ENCODE results near the gene BRMS1. TPM values are rescaled to one million over a fixed set of nuclear protein-coding genes. Genes with fewer than 3 reads are reported as not detected.

BRMS1 gene
- total RNA-seq, 1 donor, result 43.1 TPM

DNA sequence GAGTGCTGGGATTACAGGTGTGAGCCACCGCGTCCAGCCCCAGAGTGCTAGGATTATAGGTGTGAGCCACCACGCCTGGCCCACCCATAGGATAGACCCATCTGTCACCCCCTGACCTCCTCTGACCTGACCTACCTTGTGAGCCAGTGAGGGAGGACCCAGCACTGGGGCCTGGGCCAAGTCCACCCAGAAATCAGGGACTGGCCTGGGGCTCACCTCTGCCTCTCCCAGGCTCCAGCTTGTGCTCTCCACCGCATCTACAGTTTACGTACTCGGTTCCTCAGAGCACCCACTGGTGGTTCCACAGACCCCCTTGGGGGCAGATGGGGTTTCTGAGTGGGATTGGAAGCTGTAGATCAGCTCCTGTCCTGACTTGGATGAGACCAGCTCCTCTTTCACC lies 20.3 kb upstream of the BRMS1 start:
- H3K79me2 ChIP-seq (ENCODE audit: insufficient read depth, low read length), result no peaks in the 10 kb centered on the region
- no peak overlapping the region for H2AFZ ChIP-seq (ENCODE audit: low read length)
- H3K27me3 ChIP-seq (ENCODE audit: insufficient read depth, low read length), result no peaks in the 10 kb centered on the region
- H3K4me1 ChIP-seq (ENCODE audit: insufficient read depth, low read length), result peaks cover 6% of the 10 kb centered on the region
- no peaks in the 10 kb centered on the region for H3K36me3 ChIP-seq (ENCODE audit: insufficient read depth, low read length)
- TF ChIP-seq, protein P1, sequence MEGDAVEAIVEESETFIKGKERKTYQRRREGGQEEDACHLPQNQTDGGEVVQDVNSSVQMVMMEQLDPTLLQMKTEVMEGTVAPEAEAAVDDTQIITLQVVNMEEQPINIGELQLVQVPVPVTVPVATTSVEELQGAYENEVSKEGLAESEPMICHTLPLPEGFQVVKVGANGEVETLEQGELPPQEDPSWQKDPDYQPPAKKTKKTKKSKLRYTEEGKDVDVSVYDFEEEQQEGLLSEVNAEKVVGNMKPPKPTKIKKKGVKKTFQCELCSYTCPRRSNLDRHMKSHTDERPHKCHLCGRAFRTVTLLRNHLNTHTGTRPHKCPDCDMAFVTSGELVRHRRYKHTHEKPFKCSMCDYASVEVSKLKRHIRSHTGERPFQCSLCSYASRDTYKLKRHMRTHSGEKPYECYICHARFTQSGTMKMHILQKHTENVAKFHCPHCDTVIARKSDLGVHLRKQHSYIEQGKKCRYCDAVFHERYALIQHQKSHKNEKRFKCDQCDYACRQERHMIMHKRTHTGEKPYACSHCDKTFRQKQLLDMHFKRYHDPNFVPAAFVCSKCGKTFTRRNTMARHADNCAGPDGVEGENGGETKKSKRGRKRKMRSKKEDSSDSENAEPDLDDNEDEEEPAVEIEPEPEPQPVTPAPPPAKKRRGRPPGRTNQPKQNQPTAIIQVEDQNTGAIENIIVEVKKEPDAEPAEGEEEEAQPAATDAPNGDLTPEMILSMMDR (IDR thresholded peaks at IDR 0.05; ENCODE audit: extremely low read depth, low read depth, low read length), result no peak
- H3K4me2 ChIP-seq (ENCODE audit: insufficient read depth, low read length), result no peak overlapping the region
- no peak overlapping the region for H3K4me3 ChIP-seq (ENCODE audit: insufficient read depth, low read length)
- DNase-seq (ENCODE audit: insufficient read length, low spot score, missing footprints), result no peak
- H3K27ac ChIP-seq (ENCODE audit: low read depth, low read length), result no peak overlapping the region
- H4K20me1 ChIP-seq (ENCODE audit: insufficient read depth, low read length), result no peaks in the 10 kb centered on the region
- H3K9me3 ChIP-seq (ENCODE audit: low read depth, low read length), result no peaks in the 10 kb centered on the region

- TF ChIP-seq, protein P1 (IDR thresholded peaks at IDR 0.05; ENCODE audit: extremely low read depth, low read depth, low read length), result peak; percentile 60
- Histone ChIP-seq H3K4me3 (ENCODE audit: insufficient read depth, low read length) (no peak overlapping the region), H3K27me3 (ENCODE audit: insufficient read depth, low read length) (no peaks in the 10 kb centered on the region), H2AFZ (ENCODE audit: low read length) (no peak overlapping the region), H3K4me2 (ENCODE audit: insufficient read depth, low read length) (no peak overlapping the region), H3K36me3 (ENCODE audit: insufficient read depth, low read length) (no peaks in the 10 kb centered on the region), H3K27ac (ENCODE audit: low read depth, low read length) (no peak overlapping the region), H3K4me1 (ENCODE audit: insufficient read depth, low read length) (no peaks in the 10 kb centered on the region), H3K9me3 (ENCODE audit: low read depth, low read length) (no peaks in the 10 kb centered on the region), H4K20me1 (ENCODE audit: insufficient read depth, low read length) (no peaks in the 10 kb centered on the region), H3K79me2 (ENCODE audit: insufficient read depth, low read length) (no peaks in the 10 kb centered on the region)
- DNase-seq (ENCODE audit: insufficient read length, low spot score, missing footprints), result peak; percentile 94
These were observed 19.1 kb upstream of the BRMS1 start for GRCh38 chr11:66363805-66364535.

GRCh38 chr11:66363187-66363601 lies 18.3 kb upstream of the BRMS1 start:
- no peaks in the 10 kb centered on the region for H3K4me1 ChIP-seq (ENCODE audit: insufficient read depth, low read length)
- no peaks in the 10 kb centered on the region for H3K9me3 ChIP-seq (ENCODE audit: low read depth, low read length)
- no peaks in the 10 kb centered on the region for H3K27me3 ChIP-seq (ENCODE audit: insufficient read depth, low read length)
- no peak overlapping the region for H3K4me2 ChIP-seq (ENCODE audit: insufficient read depth, low read length)
- no peaks in the 10 kb centered on the region for H3K79me2 ChIP-seq (ENCODE audit: insufficient read depth, low read length)
- no peak overlapping the region for H3K4me3 ChIP-seq (ENCODE audit: insufficient read depth, low read length)
- H4K20me1 ChIP-seq (ENCODE audit: insufficient read depth, low read length), result no peaks in the 10 kb centered on the region
- no peak overlapping the region for H3K27ac ChIP-seq (ENCODE audit: low read depth, low read length)
- TF ChIP-seq, protein P1 (IDR thresholded peaks at IDR 0.05; ENCODE audit: extremely low read depth, low read depth, low read length), result no peak
- no peaks in the 10 kb centered on the region for H3K36me3 ChIP-seq (ENCODE audit: insufficient read depth, low read length)
- DNase-seq (ENCODE audit: insufficient read length, low spot score, missing footprints), result peak; percentile 57
- H2AFZ ChIP-seq (ENCODE audit: low read length), result no peak overlapping the region

DNA sequence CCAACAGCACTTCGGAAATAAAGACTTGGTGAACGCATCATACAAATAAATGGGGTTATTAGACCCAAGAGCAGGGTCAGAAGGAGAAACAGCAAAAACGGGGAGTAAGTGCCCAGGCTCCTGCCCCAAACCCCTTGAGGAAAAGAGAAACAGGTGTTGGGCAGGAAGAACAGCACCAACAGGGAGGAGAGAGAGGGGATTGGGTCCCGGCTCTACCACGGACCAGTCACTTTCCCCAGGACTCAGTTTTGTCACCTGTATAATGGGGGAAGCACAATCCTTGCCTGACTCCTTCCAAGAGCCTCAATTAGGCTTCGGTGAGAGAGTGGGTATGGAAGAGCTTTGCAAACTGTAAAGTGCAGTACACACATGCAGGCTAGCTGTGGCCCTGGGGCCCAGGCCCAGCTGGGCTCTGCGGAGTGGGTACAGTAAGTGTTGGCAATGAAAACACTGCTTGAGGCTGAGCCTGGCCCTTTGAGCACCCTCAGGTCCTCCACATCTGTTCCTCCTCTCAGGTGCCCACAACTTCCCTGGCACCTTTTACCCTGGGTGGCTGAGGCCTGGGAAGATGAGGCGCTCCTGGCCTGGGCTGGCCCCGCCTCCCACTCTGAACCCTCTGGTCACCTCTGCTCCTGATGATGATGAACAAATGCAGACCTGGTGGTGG lies 17.7 kb upstream of the BRMS1 start:
- Histone ChIP-seq H3K79me2 (ENCODE audit: insufficient read depth, low read length) (no peaks in the 10 kb centered on the region), H3K4me2 (ENCODE audit: insufficient read depth, low read length) (no peak overlapping the region), H3K27ac (ENCODE audit: low read depth, low read length) (no peak overlapping the region), H3K27me3 (ENCODE audit: insufficient read depth, low read length) (no peaks in the 10 kb centered on the region), H4K20me1 (ENCODE audit: insufficient read depth, low read length) (no peaks in the 10 kb centered on the region), H2AFZ (ENCODE audit: low read length) (no peak overlapping the region), H3K9me3 (ENCODE audit: low read depth, low read length) (no peaks in the 10 kb centered on the region), H3K4me3 (ENCODE audit: insufficient read depth, low read length) (no peak overlapping the region), H3K4me1 (ENCODE audit: insufficient read depth, low read length) (no peaks in the 10 kb centered on the region), H3K36me3 (ENCODE audit: insufficient read depth, low read length) (no peaks in the 10 kb centered on the region)
- DNase-seq (ENCODE audit: insufficient read length, low spot score, missing footprints), result no peak
- TF ChIP-seq, protein P1 (IDR thresholded peaks at IDR 0.05; ENCODE audit: extremely low read depth, low read depth, low read length), result no peak
